HepG2 (cell line): ENCODE results near the gene TUBB4B. TPM values are rescaled to one million over a fixed set of nuclear protein-coding genes. Genes with fewer than 3 reads are reported as not detected.

Experiments
- ATAD3A ChIP-seq: sonication (generic); formaldehyde crosslinking; IDR thresholded peaks from 2 replicates; pipeline ENCODE4 v1.4.0; 2020; ENCODE audit warnings: missing genetic modification reagents
- BATF2 ChIP-seq: sonication (generic); formaldehyde crosslinking; IDR thresholded peaks from 2 replicates; pipeline ENCODE4 v1.8.0; 2022; ENCODE audit warnings: mild to moderate bottlenecking, missing genetic modification reagents, moderate library complexity
- MLXIP ChIP-seq: sonication (generic); formaldehyde crosslinking; IDR thresholded peaks from 2 replicates; pipeline ENCODE4 v1.9.0; 2021; ENCODE audit warnings: missing genetic modification reagents, borderline replicate concordance
- PHF20 ChIP-seq: sonication (generic); formaldehyde crosslinking; IDR thresholded peaks from 2 replicates; pipeline ENCODE4 v1.5.0; 2020; ENCODE audit warnings: mild to moderate bottlenecking, missing genetic modification reagents
- RARA ChIP-seq: IDR thresholded peaks from 2 replicates; pipeline ENCODE4 v1.6.1; 2016; ENCODE audit warnings: missing genetic modification reagents, missing compliant biosample characterization
- SKIL ChIP-seq: sonication (generic); formaldehyde crosslinking; IDR thresholded peaks from 2 replicates; pipeline ENCODE4 v1.8.0; 2022; ENCODE audit warnings: missing genetic modification reagents, mild to moderate bottlenecking, moderate library complexity, borderline replicate concordance
- SNAPC4 ChIP-seq: sonication (generic); formaldehyde crosslinking; IDR thresholded peaks from 2 replicates; pipeline ENCODE4 v1.4.0; 2020; ENCODE audit warnings: mild to moderate bottlenecking, missing genetic modification reagents
- TCF12 ChIP-seq, 2 experiments: fragments of 450-650 bp in 1 of 2; sonication (generic) in 1 of 2; formaldehyde crosslinking in 1 of 2; IDR thresholded peaks; 2 replicates each; pipeline versions ENCODE4 v1.6.1 to v1.8.0; 2017 to 2022; ENCODE audit warnings: antibody characterized with exemption in 1 of 2, mild to moderate bottlenecking in 1 of 2, missing genetic modification reagents in 1 of 2, moderate library complexity in 1 of 2
- TRAFD1 ChIP-seq: sonication (generic); formaldehyde crosslinking; IDR thresholded peaks from 2 replicates; pipeline ENCODE4 v1.5.1; 2020; ENCODE audit warnings: missing genetic modification reagents, mild to moderate bottlenecking, borderline replicate concordance
- ZEB1 ChIP-seq: IDR thresholded peaks from 2 replicates; pipeline ENCODE4 v1.6.1; 2012; ENCODE audit warnings: mild to moderate bottlenecking, low read depth, inconsistent platforms; ENCODE audit not compliant: insufficient replicate concordance
- ZFP41 ChIP-seq: sonication (generic); formaldehyde crosslinking; IDR thresholded peaks from 2 replicates; pipeline ENCODE4 v1.4.0; 2020; ENCODE audit warnings: mild to moderate bottlenecking, missing genetic modification reagents, borderline replicate concordance
- ZNF224 ChIP-seq: sonication (generic); formaldehyde crosslinking; IDR thresholded peaks from 2 replicates; pipeline ENCODE4 v1.5.0; 2020; ENCODE audit warnings: mild to moderate bottlenecking, missing genetic modification reagents
- ZNF484 ChIP-seq: sonication (generic); formaldehyde crosslinking; IDR thresholded peaks from 2 replicates; pipeline ENCODE4 v1.5.1; 2020; ENCODE audit warnings: mild to moderate bottlenecking, low read depth, missing genetic modification reagents, borderline replicate concordance
- ZSCAN21 ChIP-seq: sonication (generic); formaldehyde crosslinking; IDR thresholded peaks from 2 replicates; pipeline ENCODE4 v1.8.0; 2022; ENCODE audit warnings: mild to moderate bottlenecking, missing genetic modification reagents, moderate library complexity, borderline replicate concordance
- polyA plus RNA-seq, 8 experiments: library from polyadenylated mRNA; depleted of rRNA in 3 of 8; stranded (reverse) in 7 of 8; unstranded in 1 of 8; fragments of >200 nt; fragmentation: Illumina TruSeq in 4 of 8; extraction: Trizol in 4 of 8; gene quantifications; 2 replicates each; pipeline versions ENCODE4 v1.2.1 to v1.2.3, GENCODE V29; 2011 to 2016; ENCODE audit warnings: low read depth in 4 of 8, missing spikeins in 1 of 8, mixed read lengths in 1 of 8; ENCODE audit not compliant: insufficient read depth in 1 of 8
- total RNA-seq, 5 experiments: library from RNA; depleted of rRNA; stranded (reverse); fragments of >200 nt; fragmentation: Illumina TruSeq; extraction: Trizol; gene quantifications; 2 replicates each; pipeline ENCODE4 v1.2.3, GENCODE V29; 2016; ENCODE audit warnings: low read depth in 1 of 5

Gene TUBB4B
- total and polyA plus RNA-seq, 2 of the 13 experiments (the other 11 are each of a cell fraction or from before 2014, with no cell fraction given): 182 to 412 TPM

GRCh38 chr9:137254624-137255447 is 13.7 kb downstream of the TUBB4B start, which contains the start of gene NELFB (continued):
- no peak for TF ChIP-seq SKIL (CRISPR knock-in tag)
- TF ChIP-seq RARA (CRISPR knock-in tag): no peak
- TF ChIP-seq SNAPC4 (CRISPR knock-in tag): no peak
- 0 out of 2 replicates have a peak, but pooled peaks have one; percentile 45 for TF ChIP-seq BATF2 (CRISPR knock-in tag)
- TF ChIP-seq ZSCAN21: no peak
- no peak for TF ChIP-seq ZNF484
- 0 out of 2 replicates have a peak, but pooled peaks have one; percentile 75 for TF ChIP-seq ZNF224 (CRISPR knock-in tag)
- peak; percentile 73 for TF ChIP-seq PHF20 (CRISPR knock-in tag)
- TF ChIP-seq TCF12 (IDR thresholded peaks at IDR 0.05): no peak
- TF ChIP-seq TCF12 (CRISPR knock-in tag; IDR thresholded peaks at IDR 0.05): no peak; the same call in 1 of the 2 replicates
- peak; percentile 21 for TF ChIP-seq ZEB1
- no peak for TF ChIP-seq MLXIP
- no peak for TF ChIP-seq ATAD3A
- no peak for TF ChIP-seq TRAFD1 (CRISPR knock-in tag)
- TF ChIP-seq ZFP41 (CRISPR knock-in tag): no peak
